Loucy (cell line): ENCODE measurements around the gene CETN1.

Experiments
- H2AFZ ChIP-seq: fragments of 200-600 bp; sonication (generic); 2 replicates; pipeline ENCODE4 v1.6.0; 2016; ENCODE audit warnings: antibody characterized with exemption, mild to moderate bottlenecking, low read length, moderate library complexity
- H3F3A ChIP-seq: fragments of 200-600 bp; 2 replicates; pipeline ENCODE4 v1.6.0; 2016; ENCODE audit warnings: antibody characterized with exemption, low read depth, mild to moderate bottlenecking
- H3K27me3 ChIP-seq: fragments of 200-600 bp; sonication (generic); 2 replicates; pipeline ENCODE4 v1.6.1; 2014; ENCODE audit warnings: low read length, mild to moderate bottlenecking; ENCODE audit not compliant: insufficient read depth, poor library complexity, severe bottlenecking
- H3K36me3 ChIP-seq: fragments of 200-600 bp; sonication (generic); 2 replicates; pipeline ENCODE4 v1.6.1; 2016; ENCODE audit warnings: low read length; ENCODE audit not compliant: insufficient read depth
- H3K4me1 ChIP-seq: fragments of 200-600 bp; sonication (generic); 2 replicates; pipeline ENCODE4 v1.5.1; 2014; ENCODE audit warnings: low read length, mild to moderate bottlenecking; ENCODE audit not compliant: insufficient read depth, poor library complexity, severe bottlenecking
- H3K4me2 ChIP-seq: fragments of 200-600 bp; sonication (generic); 2 replicates; pipeline ENCODE4 v1.6.0; 2014; ENCODE audit warnings: antibody characterized with exemption, low read length, low read depth, mild to moderate bottlenecking; ENCODE audit not compliant: poor library complexity, severe bottlenecking
- H3K4me3 ChIP-seq: fragments of 200-600 bp; sonication (generic); 2 replicates; pipeline ENCODE4 v1.5.1; 2014; ENCODE audit warnings: low read length, mild to moderate bottlenecking, mixed read lengths; ENCODE audit not compliant: poor library complexity, severe bottlenecking
- H3K79me2 ChIP-seq: fragments of 200-600 bp; sonication (generic); 2 replicates; pipeline ENCODE4 v1.6.1; 2014; ENCODE audit warnings: low read length; ENCODE audit not compliant: insufficient read depth
- H3K9ac ChIP-seq: fragments of 200-600 bp; sonication (generic); 2 replicates; pipeline ENCODE4 v1.6.0; 2014; ENCODE audit warnings: mild to moderate bottlenecking, low read depth, low read length, moderate library complexity; ENCODE audit not compliant: poor library complexity, severe bottlenecking
- H3K9me2 ChIP-seq: fragments of 200-600 bp; sonication (generic); replicated peaks from 2 replicates; pipeline ENCODE4 v1.6.1; 2016; ENCODE audit warnings: low read depth, low read length, mixed read lengths
- H3K9me3 ChIP-seq: fragments of 200-600 bp; sonication (generic); 2 replicates; pipeline ENCODE4 v1.6.1; 2014; ENCODE audit warnings: mild to moderate bottlenecking, antibody characterized with exemption, low read length, low read depth; ENCODE audit not compliant: insufficient read depth
- H4K20me1 ChIP-seq: fragments of 200-600 bp; sonication (generic); 2 replicates; pipeline ENCODE4 v1.6.0; 2014; ENCODE audit warnings: antibody characterized with exemption, low read length, mild to moderate bottlenecking; ENCODE audit not compliant: insufficient read depth, poor library complexity, severe bottlenecking
- CTCF ChIP-seq: fragments of 200-600 bp; sonication (generic); conservative IDR thresholded peaks from 2 replicates; pipeline ENCODE4 v1.5.1; 2014; ENCODE audit warnings: mild to moderate bottlenecking, antibody characterized with exemption, low read length
- EZH2phosphoT487 ChIP-seq: fragments of 200-600 bp; IDR thresholded peaks from 2 replicates; pipeline ENCODE4 v1.6.1; 2018; ENCODE audit warnings: antibody characterized with exemption, mild to moderate bottlenecking, moderate library complexity, borderline replicate concordance

Gene CETN1

GRCh38 chr18:580154-580553 is at the start of gene CETN1:
CETN1 (plus strand) TSS chr18:580380; CDS start chr18:580409, 29 bp downstream.
- no peak within 1 kb of the TSS for H3K4me3 ChIP-seq
- no peaks in the 10 kb centered on the region for H3F3A ChIP-seq
- no peaks in the 10 kb centered on the region for H3K4me1 ChIP-seq
- H3K9ac ChIP-seq: no peak within 1 kb of the TSS
- H3K9me3 ChIP-seq: peaks cover 6% of the 10 kb centered on the region; the same call in 1 of the 2 replicates
- no peaks in the 10 kb centered on the region for H3K27me3 ChIP-seq
- H3K9me2 ChIP-seq: no peaks in the 10 kb centered on the region
- TF ChIP-seq EZH2phosphoT487 (no peak), CTCF (no peak)
- H2AFZ ChIP-seq: no peak within 1 kb of the TSS
- no peak within 1 kb of the TSS for H3K4me2 ChIP-seq
- no peaks in the 10 kb centered on the region for H3K36me3 ChIP-seq
- no peaks in the 10 kb centered on the region for H4K20me1 ChIP-seq
- no peaks in the 10 kb centered on the region for H3K79me2 ChIP-seq

- Histone ChIP-seq H3K4me3 (no peak overlapping the region), H3K36me3 (no peaks in the 10 kb centered on the region), H2AFZ (no peak overlapping the region), H3K79me2 (no peaks in the 10 kb centered on the region), H3K9ac (no peak overlapping the region), H3K9me2 (no peaks in the 10 kb centered on the region), H3F3A (no peaks in the 10 kb centered on the region), H3K9me3 (peaks cover 7% of the 10 kb centered on the region; the same call in 1 of the 2 replicates), H3K27me3 (no peaks in the 10 kb centered on the region), H3K4me2 (no peak overlapping the region), H4K20me1 (no peaks in the 10 kb centered on the region), H3K4me1 (no peaks in the 10 kb centered on the region)
- no peak for TF ChIP-seq CTCF
- no peak for TF ChIP-seq EZH2phosphoT487
Measured at GRCh38 chr18:532018-532417, 48.2 kb upstream of the CETN1 start.

- no peaks in the 10 kb centered on the region for H4K20me1 ChIP-seq
- no peaks in the 10 kb centered on the region for H3K79me2 ChIP-seq
- peaks cover 7% of the 10 kb centered on the region; the same call in 1 of the 2 replicates for H3K9me3 ChIP-seq
- no peak overlapping the region for H3K4me2 ChIP-seq
- no peak for TF ChIP-seq CTCF
- TF ChIP-seq EZH2phosphoT487: no peak
- no peaks in the 10 kb centered on the region for H3F3A ChIP-seq
- no peak overlapping the region for H2AFZ ChIP-seq
- H3K4me1 ChIP-seq: no peaks in the 10 kb centered on the region
- H3K9me2 ChIP-seq: no peaks in the 10 kb centered on the region
- no peaks in the 10 kb centered on the region for H3K36me3 ChIP-seq
- no peak overlapping the region for H3K9ac ChIP-seq
- no peaks in the 10 kb centered on the region for H3K27me3 ChIP-seq
- no peak overlapping the region for H3K4me3 ChIP-seq
Measured at GRCh38 chr18:532632-533031, 47.5 kb upstream of the CETN1 start.
